HG03159 (cell line): ENCODE results near the gene TRIM15.
"Not testable (repeated sequence)": the region's sequence is repeated elsewhere in the genome, so short reads cannot be mapped to it uniquely, and the experiment has no call there.

Experiments used
- ATAC-seq: cut with Tn5 transposase; IDR thresholded peaks from one replicate; pipeline ENCODE4 v1.9.1; 2021; ENCODE audit warnings: mild to moderate bottlenecking, moderate library complexity; ENCODE audit not compliant: unreplicated experiment

TRIM15 gene

DNA sequence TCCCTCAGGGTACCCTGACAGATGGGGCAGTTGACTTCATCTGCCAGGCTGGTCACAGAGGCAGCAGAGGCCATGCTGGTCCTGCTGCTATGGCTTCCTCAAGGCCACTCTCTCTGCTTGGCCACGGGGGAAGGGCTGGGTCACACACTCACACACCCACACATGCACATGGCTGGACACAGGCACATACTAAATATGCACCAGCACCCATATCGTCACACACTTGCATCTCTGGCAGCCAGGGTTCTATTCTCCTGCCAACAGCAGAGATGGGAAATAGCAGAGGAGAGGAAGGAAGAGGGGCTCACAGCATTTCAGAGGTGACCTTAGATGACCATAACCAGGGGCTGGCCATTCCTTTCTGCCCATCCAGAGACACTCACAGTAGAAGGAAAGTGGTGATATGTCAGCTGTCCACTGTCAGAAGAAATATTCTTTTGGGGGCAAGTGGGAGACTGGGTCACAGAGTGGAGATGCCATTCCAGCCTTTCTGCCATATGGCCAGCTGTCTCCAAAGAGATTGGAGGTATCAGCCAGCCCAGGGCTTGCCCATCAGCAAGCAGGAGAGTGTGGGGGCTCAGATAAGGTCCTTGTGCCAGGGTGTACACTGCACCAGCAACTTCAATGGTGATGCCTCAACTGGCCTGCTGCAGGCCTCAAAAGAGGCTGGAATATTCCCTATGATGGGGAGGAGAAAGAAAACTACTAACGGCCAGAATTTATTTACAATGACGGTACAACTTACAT is 2.4 kb upstream of the TRIM15 start, which contains the start of gene TRIM10:
Gene TRIM10 (minus strand): TSS at position 427 of the 747 bp plus-strand sequence. CDS start 353 bp downstream, at position 74.
- no peak for ATAC-seq

DNA sequence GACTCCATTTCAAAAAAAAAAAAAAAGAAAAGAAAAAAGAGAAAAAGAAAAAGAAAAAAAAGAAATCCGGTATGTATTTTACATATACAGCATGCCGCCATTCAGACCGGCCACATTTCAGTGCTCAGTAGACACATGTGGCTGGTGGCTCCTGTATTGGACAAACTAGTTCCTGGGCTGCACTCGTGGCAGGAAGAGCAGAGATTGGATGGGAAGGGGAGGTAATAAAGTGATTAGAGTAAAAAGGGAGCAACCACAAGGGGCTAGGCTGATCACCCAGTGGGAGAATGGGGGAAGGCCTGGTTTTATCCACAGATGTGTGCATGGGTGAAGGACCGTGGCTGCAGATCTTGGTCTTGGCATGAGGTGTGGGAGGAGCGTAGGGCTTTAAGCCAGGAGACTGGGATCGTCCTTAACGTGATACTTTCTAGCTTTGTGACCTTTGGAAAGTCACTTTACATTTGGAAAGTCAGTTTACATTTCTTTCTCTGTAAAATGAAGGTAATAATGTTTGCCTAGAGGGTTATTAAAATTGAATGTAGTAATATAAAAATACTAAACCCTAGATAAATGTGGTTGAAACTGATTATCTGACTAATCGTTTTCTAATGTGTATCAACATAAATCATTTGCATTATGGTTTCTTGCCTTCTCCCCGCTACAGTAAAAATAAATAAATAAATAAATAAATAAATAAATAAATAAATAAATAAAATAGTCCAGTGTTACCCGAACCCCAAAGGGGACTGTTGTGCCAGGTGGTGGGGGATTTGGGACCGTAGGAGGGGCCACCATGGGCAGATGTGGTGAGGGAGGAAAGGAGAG is 869 bp upstream of the TRIM15 start:
- no peak for ATAC-seq

DNA sequence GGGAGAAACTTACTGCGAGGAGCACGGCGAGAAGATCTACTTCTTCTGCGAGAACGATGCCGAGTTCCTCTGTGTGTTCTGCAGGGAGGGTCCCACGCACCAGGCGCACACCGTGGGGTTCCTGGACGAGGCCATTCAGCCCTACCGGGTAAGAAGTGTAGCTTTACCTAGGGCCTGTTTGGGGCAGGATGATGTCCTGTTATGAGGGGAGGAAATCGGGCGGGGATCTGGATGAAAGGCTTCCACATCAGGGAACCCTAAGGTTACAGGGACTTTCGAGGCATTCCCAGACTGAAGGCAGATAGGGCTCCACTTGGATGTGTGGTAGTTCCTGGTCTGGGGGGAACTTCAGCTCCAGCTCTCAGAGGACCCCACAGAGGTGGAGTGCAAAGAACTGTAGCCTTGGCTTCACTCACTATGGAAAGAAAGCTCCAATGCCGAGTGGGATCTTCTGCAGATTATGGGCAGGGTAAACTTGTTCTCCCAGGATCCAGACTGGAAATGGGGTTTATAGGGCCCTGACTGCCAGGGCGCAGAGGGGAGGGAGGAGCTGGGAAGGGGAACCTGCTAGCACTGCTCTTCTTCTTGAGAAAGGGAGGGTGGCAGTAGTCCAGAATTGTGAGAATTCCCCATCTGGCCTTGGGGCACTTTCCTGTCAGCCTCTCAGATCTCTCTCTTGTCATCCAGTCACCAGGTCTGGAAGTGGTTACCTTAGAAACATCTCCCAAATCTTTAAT is 740 bp downstream of the TRIM15 start:
- ATAC-seq, result no peak

DNA sequence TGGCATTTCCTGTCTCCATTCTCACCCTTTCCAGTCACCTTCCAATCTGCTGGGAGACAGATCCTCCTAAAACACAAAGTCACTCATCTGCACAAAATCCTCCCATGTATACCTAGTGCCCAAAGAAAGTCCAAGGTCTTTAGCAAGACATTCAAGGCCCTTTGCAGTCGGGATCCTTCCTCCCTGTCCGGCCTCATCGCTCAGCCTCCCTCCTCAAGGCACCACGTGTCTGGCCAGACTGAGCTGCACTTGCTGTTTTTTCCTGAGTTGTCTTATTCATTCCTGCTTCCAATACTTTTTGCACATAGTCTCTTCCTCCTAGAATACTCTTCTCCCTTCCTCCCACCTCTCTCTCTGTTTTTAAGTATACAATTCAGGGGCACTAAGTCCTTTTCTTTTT is 1.4 kb downstream of the TRIM15 start:
- no peak for ATAC-seq

DNA sequence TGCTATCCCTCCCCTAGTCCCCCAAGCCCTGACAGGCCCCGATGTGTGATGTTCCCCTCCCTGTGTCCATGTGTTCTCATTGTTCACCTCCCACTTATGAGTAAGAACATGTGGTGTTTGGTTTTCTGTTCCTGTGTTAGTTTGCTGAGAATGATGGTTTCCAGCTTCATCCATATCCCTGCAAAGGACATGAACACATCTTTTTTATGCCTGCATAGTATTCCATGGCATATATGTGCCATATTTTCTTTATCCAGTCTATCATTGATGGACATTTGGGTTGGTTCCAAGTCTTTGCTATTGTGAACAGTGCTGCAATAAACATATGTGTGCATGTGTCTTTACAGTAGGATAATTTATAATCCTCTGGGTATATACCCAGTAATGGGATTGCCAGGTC is 1.9 kb downstream of the TRIM15 start:
- ATAC-seq, result not testable (repeated sequence)

DNA sequence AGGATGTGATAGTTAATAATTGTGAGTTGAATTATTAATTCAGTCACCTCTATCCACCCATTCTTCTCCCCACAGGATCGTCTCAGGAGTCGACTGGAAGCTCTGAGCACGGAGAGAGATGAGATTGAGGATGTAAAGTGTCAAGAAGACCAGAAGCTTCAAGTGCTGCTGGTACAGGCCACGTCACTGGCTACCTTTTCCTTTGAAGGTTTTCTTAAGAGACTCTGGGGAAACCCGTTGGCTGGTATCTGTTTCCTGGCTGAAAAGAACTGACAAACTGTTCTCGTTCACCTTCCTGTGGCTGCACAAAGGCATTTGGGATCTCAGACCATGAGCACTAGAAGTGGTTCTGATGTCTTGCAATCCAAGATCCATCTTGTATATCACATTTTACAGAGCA is 3.8 kb downstream of the TRIM15 start:
- ATAC-seq, result no peak

DNA sequence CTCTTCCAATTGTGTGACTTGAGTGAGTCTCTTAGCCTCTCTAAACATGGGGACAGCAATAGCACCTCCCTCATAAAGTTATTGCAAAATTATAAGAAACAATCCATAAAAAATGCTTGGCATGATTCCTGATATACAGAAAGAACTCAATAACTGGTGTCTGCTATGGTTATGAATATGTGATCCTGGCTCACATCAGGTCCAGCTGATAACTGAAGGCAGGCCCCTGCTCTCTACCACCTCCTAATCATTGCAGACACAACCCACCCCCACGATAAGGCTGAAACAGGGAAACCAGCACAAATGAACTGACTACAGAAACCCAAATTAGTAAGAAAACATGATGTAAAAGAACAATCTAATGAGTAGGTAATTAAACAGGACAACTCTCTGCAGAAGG is 5.4 kb downstream of the TRIM15 start:
- no peak for ATAC-seq

DNA sequence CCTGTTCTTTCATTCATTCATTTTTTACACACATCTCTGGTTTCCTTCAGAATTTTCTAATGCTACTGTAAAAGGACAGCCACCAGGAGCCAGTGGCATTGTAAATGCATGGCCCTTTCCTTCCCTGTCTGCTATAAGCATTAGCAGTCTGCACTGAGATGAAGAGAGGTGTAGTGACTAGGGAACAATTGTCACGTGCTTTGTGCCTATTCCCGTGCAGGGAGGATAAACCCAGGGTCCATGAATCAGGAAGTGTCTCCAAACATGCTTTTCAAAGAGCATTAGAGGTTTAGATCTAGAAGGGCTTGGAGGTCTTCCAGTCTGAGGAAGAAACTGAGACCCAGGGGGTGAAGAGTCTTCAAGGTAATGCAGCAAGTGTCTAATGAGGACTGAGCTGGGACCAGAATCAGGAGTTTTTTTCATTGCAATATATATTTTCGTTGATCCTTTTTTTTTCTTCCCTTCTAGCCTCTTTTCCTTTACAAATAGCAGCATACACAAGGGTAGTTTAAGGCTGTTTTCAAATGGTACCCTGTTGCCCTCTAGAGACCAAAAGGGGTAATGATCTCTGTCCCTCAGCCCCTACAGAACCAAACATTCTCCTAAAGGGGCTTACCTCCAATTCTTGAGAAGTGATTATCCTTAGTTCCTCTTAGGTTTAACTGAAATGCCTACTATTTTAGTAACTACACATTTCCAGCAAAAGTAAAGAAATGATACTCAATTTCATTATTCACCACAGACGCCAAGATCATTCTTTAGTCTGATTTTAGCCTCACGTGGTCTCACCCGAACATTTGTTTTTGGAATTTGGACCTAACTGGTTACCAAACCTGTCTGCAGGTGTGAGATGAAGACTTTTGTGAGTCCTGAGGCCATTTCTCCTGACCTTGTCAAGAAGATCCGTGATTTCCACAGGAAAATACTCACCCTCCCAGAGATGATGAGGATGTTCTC is 6.6 kb downstream of the TRIM15 start:
- ATAC-seq, result no peak

DNA sequence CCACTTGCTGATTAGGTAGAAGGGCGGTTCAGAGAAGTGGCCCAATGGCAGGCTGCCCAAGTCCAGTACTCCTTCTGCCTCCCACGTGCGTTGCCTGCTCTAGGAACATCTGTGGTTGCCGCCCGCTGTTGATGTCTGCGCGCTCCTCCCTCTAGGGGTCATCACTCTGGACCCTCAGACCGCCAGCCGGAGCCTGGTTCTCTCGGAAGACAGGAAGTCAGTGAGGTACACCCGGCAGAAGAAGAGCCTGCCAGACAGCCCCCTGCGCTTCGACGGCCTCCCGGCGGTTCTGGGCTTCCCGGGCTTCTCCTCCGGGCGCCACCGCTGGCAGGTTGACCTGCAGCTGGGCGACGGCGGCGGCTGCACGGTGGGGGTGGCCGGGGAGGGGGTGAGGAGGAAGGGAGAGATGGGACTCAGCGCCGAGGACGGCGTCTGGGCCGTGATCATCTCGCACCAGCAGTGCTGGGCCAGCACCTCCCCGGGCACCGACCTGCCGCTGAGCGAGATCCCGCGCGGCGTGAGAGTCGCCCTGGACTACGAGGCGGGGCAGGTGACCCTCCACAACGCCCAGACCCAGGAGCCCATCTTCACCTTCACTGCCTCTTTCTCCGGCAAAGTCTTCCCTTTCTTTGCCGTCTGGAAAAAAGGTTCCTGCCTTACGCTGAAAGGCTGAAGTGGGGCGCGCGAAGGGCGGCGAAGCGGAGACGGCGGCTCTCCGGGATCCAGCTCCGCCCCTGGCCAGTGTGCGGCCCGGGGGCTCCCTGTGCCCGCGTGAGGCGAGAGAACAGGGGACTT is 8.5 kb downstream of the TRIM15 start:
- no peak for ATAC-seq

DNA sequence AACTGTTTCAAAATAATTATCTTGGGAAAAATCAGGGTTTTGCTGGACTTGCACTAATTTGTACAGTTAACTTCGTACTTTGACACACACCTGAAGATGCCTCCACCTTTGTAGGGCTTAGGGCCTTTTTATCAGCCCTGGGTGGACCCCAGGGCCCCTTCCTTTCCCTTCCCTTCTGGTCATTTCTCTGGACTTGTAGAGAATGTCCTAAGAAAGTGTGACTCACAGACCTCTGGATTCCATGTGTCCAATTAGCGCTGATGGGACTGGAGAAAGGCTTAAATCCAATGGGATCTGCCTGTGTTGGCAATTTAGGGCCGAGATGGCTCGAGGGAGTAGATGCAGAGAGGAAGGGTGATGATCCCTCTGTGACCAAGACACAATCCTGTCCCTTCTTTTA is 9.3 kb downstream of the TRIM15 start:
- no peak for ATAC-seq

DNA sequence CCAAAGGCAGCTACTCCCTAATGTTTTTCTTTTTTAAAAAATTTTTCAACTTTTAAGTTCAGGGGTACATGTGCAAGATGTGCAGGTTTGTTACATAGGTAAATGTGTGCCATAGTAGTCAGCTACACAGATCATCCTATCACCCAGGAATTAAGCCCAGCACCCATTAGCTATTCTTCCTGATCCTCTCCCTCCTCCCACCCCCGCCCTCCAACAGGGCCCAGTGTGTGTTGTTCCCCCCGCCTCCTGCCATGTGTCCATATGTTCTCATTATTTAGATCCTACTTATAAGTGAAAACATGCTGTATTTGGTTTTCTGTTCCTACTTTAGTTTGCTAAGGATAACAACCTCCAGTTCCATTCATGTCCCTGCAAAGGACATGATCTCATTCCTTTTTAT is 12.4 kb downstream of the TRIM15 start:
- no peak for ATAC-seq

DNA sequence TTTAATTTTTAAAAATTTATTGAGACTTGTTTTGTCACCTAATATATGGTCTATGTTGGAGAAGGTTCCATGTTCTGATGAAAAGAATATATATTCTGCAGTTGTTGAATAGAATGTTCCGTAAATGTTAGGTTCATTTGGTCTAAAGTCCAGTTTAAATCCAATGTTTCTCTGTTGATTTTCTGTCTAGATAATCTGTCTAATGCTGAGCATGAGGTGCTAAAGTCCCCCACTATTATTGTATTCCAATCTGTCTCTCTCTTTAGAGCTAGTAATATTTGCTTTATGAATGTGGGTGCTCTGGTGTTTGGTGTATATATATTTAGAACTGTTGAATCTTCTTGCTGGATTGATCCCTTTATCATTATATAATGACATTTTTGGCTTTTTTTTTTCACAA is 15.5 kb downstream of the TRIM15 start:
- no peak for ATAC-seq

DNA sequence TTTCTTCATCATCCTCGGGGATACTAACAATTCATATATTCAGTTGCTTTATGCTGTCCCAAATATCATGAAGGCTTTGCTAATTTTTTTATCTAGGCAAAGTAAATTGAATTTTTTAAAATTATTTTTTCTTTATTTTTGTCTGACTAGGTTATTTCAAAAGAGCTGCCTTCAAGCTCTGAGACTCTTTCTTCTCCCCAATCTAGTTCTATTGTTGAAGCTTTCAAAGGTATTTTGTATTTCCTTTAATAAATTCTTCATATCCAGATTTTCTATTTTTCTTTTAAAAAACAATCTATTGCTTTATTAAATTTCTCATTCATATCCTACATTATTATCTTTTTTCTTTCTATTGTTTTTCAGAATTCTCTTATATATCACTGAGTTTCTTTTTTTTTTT is 16.8 kb downstream of the TRIM15 start:
- ATAC-seq, result no peak

DNA sequence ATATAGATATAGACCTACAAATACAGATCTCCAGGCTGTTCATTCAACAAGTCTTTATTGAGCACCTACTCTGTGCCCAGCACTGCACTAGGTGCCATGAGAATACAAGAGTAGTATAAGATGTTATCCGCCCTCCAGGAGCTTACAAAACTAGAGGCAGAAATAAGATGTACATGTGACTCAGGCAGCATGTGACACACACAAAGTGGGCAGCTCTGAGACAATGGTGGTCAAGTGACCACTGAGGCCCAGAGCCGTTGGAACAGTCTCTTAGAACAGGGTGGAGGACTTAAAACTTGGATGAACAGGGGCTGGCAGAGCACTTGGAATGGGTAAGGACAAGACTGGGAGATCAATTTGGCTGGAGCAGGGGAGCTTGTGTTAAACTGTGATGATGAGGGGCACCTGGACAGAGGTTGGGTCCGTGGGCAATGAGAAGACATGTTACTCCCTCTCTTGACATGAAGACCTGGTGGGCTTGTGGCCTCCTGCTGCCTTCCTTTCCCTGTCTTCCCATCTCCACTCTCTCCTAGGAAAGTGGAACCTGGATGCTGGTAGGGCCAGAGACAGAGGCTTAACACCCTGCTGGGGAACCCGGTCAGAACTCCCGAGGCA is 21.2 kb downstream of the TRIM15 start:
- no peak for ATAC-seq

DNA sequence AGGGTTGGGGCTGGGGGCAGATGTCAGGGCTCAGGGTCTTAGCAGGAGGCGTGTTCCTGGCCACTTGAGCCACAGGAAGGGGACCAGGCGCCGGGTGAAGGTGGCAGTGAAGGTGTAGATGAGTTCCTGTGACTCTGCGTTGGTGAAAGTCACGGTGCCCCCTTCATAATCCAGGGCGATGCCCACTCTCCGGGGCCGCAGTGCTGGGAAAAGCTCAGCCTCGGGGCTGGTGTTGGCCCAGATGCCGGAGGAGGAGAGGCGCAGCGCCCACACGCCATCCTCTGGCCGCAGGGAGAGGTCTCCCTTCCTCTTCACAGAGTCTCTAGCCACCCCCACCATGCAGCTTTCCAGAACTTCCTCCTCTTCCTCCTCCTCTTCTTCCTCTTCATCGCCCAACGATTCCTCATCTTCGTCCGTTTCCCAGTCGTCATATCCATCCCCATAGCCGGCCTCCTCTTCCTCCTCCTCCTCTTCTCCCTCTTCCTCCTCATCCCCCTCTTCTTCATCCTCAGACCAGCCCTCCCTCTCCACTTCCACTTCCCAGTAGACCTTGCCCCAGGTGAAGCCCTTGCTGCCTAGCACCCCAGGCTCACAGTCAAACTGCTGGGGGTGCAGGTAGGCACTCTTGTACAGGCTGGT is 22.6 kb downstream of the TRIM15 start:
- no peak for ATAC-seq

DNA sequence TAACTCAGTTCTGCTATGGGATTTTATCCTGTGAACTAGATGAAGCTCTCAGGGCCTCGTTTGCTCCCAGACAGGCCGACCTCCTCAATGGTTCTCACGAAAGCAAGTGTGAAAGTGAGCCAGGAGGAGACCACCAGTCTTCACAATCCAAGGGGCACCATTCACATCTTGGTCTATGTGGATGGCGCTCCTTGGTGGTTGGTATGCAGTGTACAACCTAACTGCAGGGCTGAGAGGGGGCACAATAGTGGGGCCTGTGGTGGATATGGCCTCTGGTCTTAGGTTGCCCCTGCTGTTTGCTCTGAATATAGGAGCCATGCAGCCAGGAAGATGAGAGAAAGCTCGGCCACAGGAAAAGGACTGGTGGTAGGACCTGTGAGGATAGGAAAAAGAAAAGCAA is 25.2 kb downstream of the TRIM15 start:
- ATAC-seq, result no peak

DNA sequence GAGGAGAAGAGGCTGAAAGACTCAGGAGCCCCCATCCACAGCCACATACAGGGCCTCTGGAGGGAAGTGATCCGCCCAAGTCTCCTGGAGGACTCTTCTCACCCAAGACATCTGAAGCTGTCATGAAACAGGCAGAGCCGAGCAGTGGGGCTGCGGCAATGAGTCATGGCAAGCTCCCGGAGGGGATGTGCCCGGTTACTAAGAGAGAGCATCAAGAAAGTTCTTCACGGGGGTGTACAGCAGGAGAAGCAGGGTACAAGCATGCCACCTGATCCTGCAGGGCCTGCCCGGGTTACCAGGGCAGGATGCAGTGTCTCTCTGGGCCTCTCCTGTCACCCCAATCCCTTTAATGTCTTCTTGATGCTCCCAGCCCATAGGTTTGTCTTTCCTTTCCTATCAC is 28.7 kb downstream of the TRIM15 start:
- ATAC-seq, result no peak

DNA sequence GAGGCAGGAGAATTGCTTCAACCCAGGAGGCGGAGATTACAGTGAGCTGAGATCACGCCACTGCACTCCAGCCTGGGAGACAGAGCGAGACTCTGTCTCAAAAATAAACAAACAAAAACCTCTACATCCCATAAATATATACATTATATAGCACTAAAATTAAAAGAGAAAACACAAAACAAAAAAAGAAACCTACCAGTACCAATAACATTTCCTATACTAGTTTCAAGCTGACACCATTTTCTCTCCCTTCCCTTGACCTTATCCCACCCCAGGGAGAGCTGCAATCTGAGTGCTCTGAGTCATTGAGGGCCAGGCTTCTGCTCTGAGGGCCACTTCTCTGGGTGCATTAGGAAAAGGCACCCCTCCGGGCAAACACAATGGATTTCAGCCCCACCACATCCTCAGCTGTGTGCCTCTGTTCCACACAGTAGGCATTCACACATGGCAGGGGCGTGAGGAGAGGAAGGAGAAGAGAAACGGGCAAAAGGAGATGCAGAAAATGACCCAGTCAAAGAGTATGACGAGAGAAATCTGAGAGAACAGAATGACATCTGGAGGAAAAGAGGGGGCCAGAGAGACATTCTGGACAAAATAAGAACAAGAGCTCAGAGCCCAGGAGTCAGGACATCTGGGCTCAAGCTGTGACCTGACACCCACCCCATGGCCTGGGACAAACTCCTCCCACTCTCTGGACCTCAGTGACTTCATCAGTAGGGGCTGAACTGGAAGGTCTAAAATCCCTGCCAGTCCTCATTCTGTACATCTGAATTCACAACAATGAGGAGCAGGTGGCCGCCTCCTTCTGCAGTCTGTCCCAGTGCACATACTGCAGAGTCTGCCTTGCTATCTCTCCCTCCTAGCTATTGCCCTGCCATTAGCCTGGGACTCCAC is 31.7 kb downstream of the TRIM15 start:
- ATAC-seq, result no peak
